Muscle of leg (tissue), 11 donors: ENCODE measurements around the gene CD300LG. TPM values are rescaled to one million over a fixed set of nuclear protein-coding genes. Genes with fewer than 3 reads are reported as not detected.

ENCODE experiments used
- DNase-seq: peaks from one replicate; pipeline ENCODE4 v3.0.0; 2013
- H3K27ac ChIP-seq: one replicate; pipeline ENCODE4 v1.5.1; 2013; ENCODE audit warnings: mild to moderate bottlenecking, low read length, control low read depth
- H3K27me3 ChIP-seq: one replicate; pipeline ENCODE4 v1.6.1; 2013; ENCODE audit warnings: low read length; ENCODE audit not compliant: control insufficient read depth, insufficient read depth
- H3K36me3 ChIP-seq: one replicate; pipeline ENCODE4 v1.6.1; 2013; ENCODE audit warnings: low read length; ENCODE audit not compliant: control insufficient read depth, insufficient read depth
- H3K4me1 ChIP-seq: one replicate; pipeline ENCODE4 v1.6.1; 2013; ENCODE audit warnings: low read length; ENCODE audit not compliant: control insufficient read depth, insufficient read depth
- H3K4me3 ChIP-seq: one replicate; pipeline ENCODE4 v1.5.1; 2013; ENCODE audit warnings: low read length, control low read depth
- H3K9me3 ChIP-seq: replicated peaks from 2 replicates; pipeline ENCODE4 v1.6.1; 2013; ENCODE audit warnings: low read depth, low read length; ENCODE audit not compliant: control insufficient read depth
- WGBS: methylation state at CpG from one replicate; pipeline ENCODE4 v1.1.5; 2013; ENCODE audit warnings: missing lambda C conversion rate; ENCODE audit not compliant: insufficient coverage; 5-methylcytosine and 5-hydroxymethylcytosine counted together
- polyA plus RNA-seq, 8 donors: library from polyadenylated mRNA; unstranded; fragments of 120-200 nt; gene quantifications; one replicate each; pipeline versions ENCODE4 v1.2.1 to v1.2.3, GENCODE V29; 2013; ENCODE audit warnings: inconsistent platforms in 1 of 8, low replicate concordance in 1 of 8; ENCODE audit not compliant: insufficient read length in 8 of 8, insufficient read depth in 1 of 8
- total RNA-seq: library from RNA; stranded (reverse); fragments of 120-200 nt; gene quantifications from one replicate; pipeline ENCODE4 v1.2.4, GENCODE V29; 2013

The CD300LG gene
- total and polyA plus RNA-seq, 9 donors: 1.5 to 3.9 (median 2.2) TPM

GRCh38 chr17:43877031-43877430, 30.1 kb downstream of the CD300LG start:
- peaks cover 5% of the 10 kb centered on the region for H3K36me3 ChIP-seq
- H3K4me1 ChIP-seq: peaks cover 21% of the 10 kb centered on the region
- 71% methylated on average over 7 of the region's 7 CpGs for WGBS
- no peak overlapping the region for H3K27ac ChIP-seq
- no peak for DNase-seq
- H3K27me3 ChIP-seq: peaks cover 2% of the 10 kb centered on the region
- H3K9me3 ChIP-seq: no peaks in the 10 kb centered on the region
- no peak overlapping the region for H3K4me3 ChIP-seq

- Histone ChIP-seq H3K9me3 (no peaks in the 10 kb centered on the region), H3K27me3 (peaks cover 2% of the 10 kb centered on the region), H3K27ac (no peak overlapping the region), H3K4me3 (no peak overlapping the region), H3K36me3 (peaks cover 5% of the 10 kb centered on the region), H3K4me1 (peaks cover 21% of the 10 kb centered on the region)
- 93% methylated on average over 9 of the region's 10 CpGs for WGBS
- no peak for DNase-seq
Measured at GRCh38 chr17:43877451-43878155, 30.6 kb downstream of the CD300LG start.

- Histone ChIP-seq H3K27ac (no peak overlapping the region), H3K4me3 (no peak overlapping the region), H3K36me3 (peaks cover 5% of the 10 kb centered on the region), H3K4me1 (peaks cover 21% of the 10 kb centered on the region), H3K27me3 (no peaks in the 10 kb centered on the region), H3K9me3 (no peaks in the 10 kb centered on the region)
- 12% methylated on average over 13 of the region's 13 CpGs for WGBS
- DNase-seq: peak; percentile 89
Measured at GRCh38 chr17:43878260-43879175, 31.5 kb downstream of the CD300LG start.

GRCh38 chr17:43879723-43880419, 32.9 kb downstream of the CD300LG start:
- H3K4me3 ChIP-seq: no peak overlapping the region
- H3K36me3 ChIP-seq: peaks cover 5% of the 10 kb centered on the region
- WGBS: 81% methylated on average over 12 of the region's 20 CpGs
- DNase-seq: no peak
- H3K27ac ChIP-seq: peak overlapping the region; percentile 4
- H3K27me3 ChIP-seq: no peaks in the 10 kb centered on the region
- no peaks in the 10 kb centered on the region for H3K9me3 ChIP-seq
- H3K4me1 ChIP-seq: peaks cover 21% of the 10 kb centered on the region

GRCh38 chr17:43880420-43880991, 33.5 kb downstream of the CD300LG start:
- Histone ChIP-seq H3K27ac (no peak overlapping the region), H3K27me3 (no peaks in the 10 kb centered on the region), H3K9me3 (no peaks in the 10 kb centered on the region), H3K36me3 (peaks cover 5% of the 10 kb centered on the region), H3K4me3 (no peak overlapping the region), H3K4me1 (peaks cover 21% of the 10 kb centered on the region)
- DNase-seq: peak; percentile 83
- WGBS: 76% methylated on average over 18 of the region's 20 CpGs

GRCh38 chr17:43881181-43881580, 34.2 kb downstream of the CD300LG start:
- WGBS: 95% methylated on average over 8 of the region's 12 CpGs
- Histone ChIP-seq H3K27ac (no peak overlapping the region), H3K36me3 (peaks cover 5% of the 10 kb centered on the region), H3K4me1 (peaks cover 21% of the 10 kb centered on the region), H3K9me3 (no peaks in the 10 kb centered on the region), H3K4me3 (no peak overlapping the region), H3K27me3 (no peaks in the 10 kb centered on the region)
- DNase-seq: no peak

- H3K4me3 ChIP-seq: no peak overlapping the region
- H3K27ac ChIP-seq: no peak overlapping the region
- H3K9me3 ChIP-seq: no peaks in the 10 kb centered on the region
- no peaks in the 10 kb centered on the region for H3K27me3 ChIP-seq
- peaks cover 5% of the 10 kb centered on the region for H3K36me3 ChIP-seq
- H3K4me1 ChIP-seq: peaks cover 21% of the 10 kb centered on the region
- 92% methylated on average over 16 of the region's 27 CpGs for WGBS
- DNase-seq: no peak
Measured at GRCh38 chr17:43881758-43882505, 35.0 kb downstream of the CD300LG start.

- H3K36me3 ChIP-seq: peaks cover 2% of the 10 kb centered on the region
- 100% methylated on average over 1 of the region's 14 CpGs for WGBS
- H3K27ac ChIP-seq: no peak overlapping the region
- H3K9me3 ChIP-seq: no peaks in the 10 kb centered on the region
- no peak for DNase-seq
- peaks cover 21% of the 10 kb centered on the region for H3K4me1 ChIP-seq
- no peaks in the 10 kb centered on the region for H3K27me3 ChIP-seq
- no peak overlapping the region for H3K4me3 ChIP-seq
Measured at GRCh38 chr17:43882761-43883415, 35.9 kb downstream of the CD300LG start.

DNA sequence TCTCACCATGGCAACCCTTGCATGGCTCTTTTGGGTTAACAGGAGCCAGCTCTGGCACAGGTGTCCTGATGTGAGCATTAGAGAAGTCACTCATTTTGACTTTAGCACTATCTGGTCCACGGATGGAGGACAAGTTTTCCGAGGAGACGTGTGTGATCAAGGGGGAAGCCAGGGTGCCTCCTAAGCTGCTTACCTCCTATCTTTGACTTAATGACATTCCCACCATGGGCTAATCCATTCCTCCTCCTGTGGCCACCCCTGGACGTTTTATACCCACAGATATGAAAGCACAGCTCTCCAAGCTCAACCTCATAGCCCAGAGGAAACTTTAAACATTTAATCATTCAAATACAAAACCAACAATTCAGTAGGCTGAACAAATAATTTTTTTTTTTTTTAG, 41.6 kb downstream of the CD300LG start:
- no peak overlapping the region for H3K27ac ChIP-seq
- H3K4me1 ChIP-seq: peaks cover 14% of the 10 kb centered on the region
- no peaks in the 10 kb centered on the region for H3K36me3 ChIP-seq
- no peak overlapping the region for H3K4me3 ChIP-seq
- H3K27me3 ChIP-seq: no peaks in the 10 kb centered on the region
- no peak for DNase-seq
- WGBS: 82% methylated on average over 4 of the region's 4 CpGs
- no peaks in the 10 kb centered on the region for H3K9me3 ChIP-seq
